ENCODE results near the gene CSNK1A1L. TPM values are rescaled to one million over a fixed set of nuclear protein-coding genes. Genes with fewer than 3 reads are reported as not detected.

Gene CSNK1A1L
- total and polyA plus RNA-seq, 2 donors (not counting 3 experiments of a cell fraction or from before 2014, with no cell fraction given) = not detected

DNA sequence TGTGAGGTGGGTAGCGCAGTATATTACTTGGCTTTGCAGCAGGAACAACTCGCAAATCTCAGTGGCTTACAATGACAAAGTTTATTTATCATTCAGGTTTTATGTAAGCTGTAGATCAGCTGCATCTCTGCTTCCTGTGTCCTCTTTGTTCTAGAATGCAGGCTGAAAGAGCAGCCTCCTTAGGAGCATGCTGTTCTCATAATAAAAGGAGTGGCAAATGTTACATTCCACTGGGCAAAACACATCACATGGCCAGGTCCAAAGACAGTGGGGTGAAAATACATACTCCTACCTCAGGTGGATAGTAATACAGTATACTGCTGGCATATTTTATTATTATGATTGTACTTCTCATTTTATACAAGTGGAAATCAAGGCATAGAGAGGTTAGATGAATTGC, 1.2 kb upstream of the CSNK1A1L start:
- H3K4me2 ChIP-seq (ENCODE audit: insufficient read depth, low read length) = no peak overlapping the region
- dilution Hi-C loops (cut with MboI; ENCODE audit: extremely low pct_ligation_motif_present, low sequenced_read_pairs) = no loop called here
- no peak overlapping the region for H3K27ac ChIP-seq (ENCODE audit: insufficient read depth, low read depth, low read length)
- H3K36me3 ChIP-seq (ENCODE audit: control insufficient read depth in 2 of 2, extremely low read depth in 1 of 2, insufficient read depth in 2 of 2, low read length in 2 of 2) = no peaks in the 10 kb centered on the region
- no peak overlapping the region for H2AFZ ChIP-seq (ENCODE audit: low read depth, low read length)
- no peak overlapping the region for H3K9ac ChIP-seq (replicated peaks; ENCODE audit: extremely low read depth, insufficient read depth, low read length)
- FAIRE-seq = no peak
- no peaks in the 10 kb centered on the region for H3K9me1 ChIP-seq (replicated peaks; ENCODE audit: control insufficient read depth, extremely low read depth, insufficient read depth, low read length)
- H3K27me3 ChIP-seq (ENCODE audit: control insufficient read depth in 2 of 2, insufficient read depth in 2 of 2, low read length in 2 of 2) = peaks cover 0 to 2% of the 10 kb centered on the region in 2 experiments
- DNase-seq (ENCODE audit: low read depth, low spot score) = no peak
- intact Hi-C loops (cut with micrococcal nuclease) = loop anchor here (5.0 to 10.0 kb wide), 2 partner anchors 361 to 938 kb away; no protein-coding TSS in a partner anchor
- no TSS peak for BruUV-seq (replicated peaks)
- H3K4me3 ChIP-seq (replicated peaks in 1 of 3; ENCODE audit: insufficient read depth in 1 of 3, low read depth in 1 of 3, low read length in 3 of 3) = no peak overlapping the region
- H3K79me2 ChIP-seq (ENCODE audit: control insufficient read depth, insufficient read depth, low read length) = no peaks in the 10 kb centered on the region
- no peaks in the 10 kb centered on the region for H4K20me1 ChIP-seq (replicated peaks; ENCODE audit: control insufficient read depth, extremely low read depth, insufficient read depth, low read length)
- H3K9me3 ChIP-seq (replicated peaks; ENCODE audit: control insufficient read depth, insufficient read depth, low read length) = no peaks in the 10 kb centered on the region
- POLR2A ChIA-PET = no interaction called here
- no peaks in the 10 kb centered on the region for H3K4me1 ChIP-seq (ENCODE audit: control insufficient read depth, extremely low read depth, insufficient read depth, low read length)
- CTCF ChIA-PET = interaction anchor here (10.0 kb wide), 1 partner anchor 495 kb away, joined by 102 read pairs; the partner anchor contains the start of gene POSTN
- TF ChIP-seq GATA2 (IDR thresholded peaks at IDR 0.05; ENCODE audit: insufficient read depth, insufficient read length, low read depth, low read length) (no peak), POLR2A (IDR thresholded peaks at IDR 0.05; ENCODE audit: low read depth, low read length) (no peak), EZH2 (IDR thresholded peaks at IDR 0.05; ENCODE audit: borderline replicate concordance, low read depth, low read length, severe bottlenecking) (no peak), MYC (IDR thresholded peaks at IDR 0.05; ENCODE audit: low read depth, low read length) (no peak), FOS (IDR thresholded peaks at IDR 0.05; ENCODE audit: borderline replicate concordance, insufficient read depth, low read length) (no peak), JUN (IDR thresholded peaks at IDR 0.05; ENCODE audit: borderline replicate concordance, insufficient read depth, insufficient read length, low read depth) (no peak), POLR2AphosphoS5 (IDR thresholded peaks at IDR 0.05; ENCODE audit: insufficient read depth, low read depth, low read length) (no peak)
- TF ChIP-seq, protein P1, sequence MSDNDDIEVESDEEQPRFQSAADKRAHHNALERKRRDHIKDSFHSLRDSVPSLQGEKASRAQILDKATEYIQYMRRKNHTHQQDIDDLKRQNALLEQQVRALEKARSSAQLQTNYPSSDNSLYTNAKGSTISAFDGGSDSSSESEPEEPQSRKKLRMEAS (IDR thresholded peaks at IDR 0.05; ENCODE audit: insufficient read depth, insufficient read length) = no peak
- TF ChIP-seq, protein P2, sequence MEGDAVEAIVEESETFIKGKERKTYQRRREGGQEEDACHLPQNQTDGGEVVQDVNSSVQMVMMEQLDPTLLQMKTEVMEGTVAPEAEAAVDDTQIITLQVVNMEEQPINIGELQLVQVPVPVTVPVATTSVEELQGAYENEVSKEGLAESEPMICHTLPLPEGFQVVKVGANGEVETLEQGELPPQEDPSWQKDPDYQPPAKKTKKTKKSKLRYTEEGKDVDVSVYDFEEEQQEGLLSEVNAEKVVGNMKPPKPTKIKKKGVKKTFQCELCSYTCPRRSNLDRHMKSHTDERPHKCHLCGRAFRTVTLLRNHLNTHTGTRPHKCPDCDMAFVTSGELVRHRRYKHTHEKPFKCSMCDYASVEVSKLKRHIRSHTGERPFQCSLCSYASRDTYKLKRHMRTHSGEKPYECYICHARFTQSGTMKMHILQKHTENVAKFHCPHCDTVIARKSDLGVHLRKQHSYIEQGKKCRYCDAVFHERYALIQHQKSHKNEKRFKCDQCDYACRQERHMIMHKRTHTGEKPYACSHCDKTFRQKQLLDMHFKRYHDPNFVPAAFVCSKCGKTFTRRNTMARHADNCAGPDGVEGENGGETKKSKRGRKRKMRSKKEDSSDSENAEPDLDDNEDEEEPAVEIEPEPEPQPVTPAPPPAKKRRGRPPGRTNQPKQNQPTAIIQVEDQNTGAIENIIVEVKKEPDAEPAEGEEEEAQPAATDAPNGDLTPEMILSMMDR (IDR thresholded peaks at IDR 0.05; ENCODE audit: extremely low read depth in 1 of 2, insufficient read depth in 1 of 2, low read depth in 1 of 2, low read length in 2 of 2) = no peak

Data from endothelial cell of umbilical vein (primary cell).